Panc1 (cell line): ENCODE results near the gene PSMD13.

Experiments
- REST ChIP-seq, 2 experiments: IDR thresholded peaks; 2 replicates each; pipeline ENCODE4 v1.6.1; 2011 to 2012; ENCODE audit warnings: low read depth in 2 of 2, control low read depth in 1 of 2, low read length in 1 of 2, mild to moderate bottlenecking in 1 of 2, moderate library complexity in 1 of 2; ENCODE audit not compliant: insufficient read depth in 1 of 2
- SIN3A ChIP-seq: IDR thresholded peaks from 2 replicates; pipeline ENCODE4 v1.6.1; 2012; ENCODE audit warnings: low read depth, mild to moderate bottlenecking, low read length, moderate library complexity, borderline replicate concordance; ENCODE audit not compliant: insufficient read depth
- TF ChIP-seq, protein P1 (sequence below): fragments of 450-650 bp; IDR thresholded peaks from 2 replicates; pipeline ENCODE4 v1.5.1; 2017; ENCODE audit warnings: mild to moderate bottlenecking

GRCh38 chr11:199004-199581 is 37.7 kb upstream of the PSMD13 start:
- TF ChIP-seq, protein P1, sequence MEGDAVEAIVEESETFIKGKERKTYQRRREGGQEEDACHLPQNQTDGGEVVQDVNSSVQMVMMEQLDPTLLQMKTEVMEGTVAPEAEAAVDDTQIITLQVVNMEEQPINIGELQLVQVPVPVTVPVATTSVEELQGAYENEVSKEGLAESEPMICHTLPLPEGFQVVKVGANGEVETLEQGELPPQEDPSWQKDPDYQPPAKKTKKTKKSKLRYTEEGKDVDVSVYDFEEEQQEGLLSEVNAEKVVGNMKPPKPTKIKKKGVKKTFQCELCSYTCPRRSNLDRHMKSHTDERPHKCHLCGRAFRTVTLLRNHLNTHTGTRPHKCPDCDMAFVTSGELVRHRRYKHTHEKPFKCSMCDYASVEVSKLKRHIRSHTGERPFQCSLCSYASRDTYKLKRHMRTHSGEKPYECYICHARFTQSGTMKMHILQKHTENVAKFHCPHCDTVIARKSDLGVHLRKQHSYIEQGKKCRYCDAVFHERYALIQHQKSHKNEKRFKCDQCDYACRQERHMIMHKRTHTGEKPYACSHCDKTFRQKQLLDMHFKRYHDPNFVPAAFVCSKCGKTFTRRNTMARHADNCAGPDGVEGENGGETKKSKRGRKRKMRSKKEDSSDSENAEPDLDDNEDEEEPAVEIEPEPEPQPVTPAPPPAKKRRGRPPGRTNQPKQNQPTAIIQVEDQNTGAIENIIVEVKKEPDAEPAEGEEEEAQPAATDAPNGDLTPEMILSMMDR, result no peak
- TF ChIP-seq SIN3A (no peak), REST (IDR thresholded peaks at IDR 0.05; ENCODE audit: insufficient read depth in 1 of 2, low read depth in 2 of 2, low read length in 1 of 2) (no peak)
